Karpas-422 (cell line): ENCODE results near the gene CYP2A6. TPM values are rescaled to one million over a fixed set of nuclear protein-coding genes. Genes with fewer than 3 reads are reported as not detected.

Experiments used
- DNase-seq: peaks from one replicate; pipeline ENCODE4 v3.0.0-alpha.2; 2015
- H2AFZ ChIP-seq: fragments of 200-600 bp; sonication (generic); 2 replicates; pipeline ENCODE4 v1.6.1; 2014; ENCODE audit warnings: antibody characterized with exemption, low read length, mixed read lengths
- H3K27ac ChIP-seq: fragments of 200-600 bp; sonication (generic); 2 replicates; pipeline ENCODE4 v1.5.1; 2014; ENCODE audit warnings: mild to moderate bottlenecking, low read length, moderate library complexity
- H3K27me3 ChIP-seq: fragments of 200-600 bp; sonication (generic); 2 replicates; pipeline ENCODE4 v1.6.1; 2014; ENCODE audit warnings: low read length, mixed read lengths
- H3K36me3 ChIP-seq: fragments of 200-600 bp; sonication (generic); 2 replicates; pipeline ENCODE4 v1.6.1; 2014; ENCODE audit warnings: low read length, mixed read lengths; ENCODE audit not compliant: insufficient read depth
- H3K4me1 ChIP-seq: fragments of 200-600 bp; sonication (generic); 2 replicates; pipeline ENCODE4 v1.6.1; 2014; ENCODE audit warnings: mild to moderate bottlenecking, low read length, mixed read lengths
- H3K4me2 ChIP-seq: fragments of 200-600 bp; sonication (generic); 2 replicates; pipeline ENCODE4 v1.6.1; 2014; ENCODE audit warnings: low read length, low read depth, mild to moderate bottlenecking; ENCODE audit not compliant: poor library complexity, severe bottlenecking
- H3K4me3 ChIP-seq: fragments of 200-600 bp; sonication (generic); 2 replicates; pipeline ENCODE4 v1.5.1; 2014; ENCODE audit warnings: mild to moderate bottlenecking, antibody characterized with exemption, low read length, mixed read lengths
- H3K79me2 ChIP-seq: fragments of 200-600 bp; sonication (generic); 2 replicates; pipeline ENCODE4 v1.6.1; 2014; ENCODE audit warnings: mild to moderate bottlenecking, low read length, mixed read lengths
- H3K9ac ChIP-seq: fragments of 200-600 bp; sonication (generic); 2 replicates; pipeline ENCODE4 v1.6.0; 2014; ENCODE audit warnings: low read length
- H3K9me2 ChIP-seq: fragments of 200-600 bp; sonication (generic), shearing (Covaris generic); replicated peaks from 2 replicates; pipeline ENCODE4 v1.6.0; 2014; ENCODE audit warnings: mild to moderate bottlenecking, low read length, moderate library complexity; ENCODE audit not compliant: insufficient read depth
- H3K9me3 ChIP-seq: fragments of 300-700, 200-600 bp; sonication (generic); 2 replicates; pipeline ENCODE4 v1.6.1; 2014; ENCODE audit warnings: low read length, mixed read lengths
- H4K20me1 ChIP-seq: fragments of 200-600 bp; sonication (generic); 2 replicates; pipeline ENCODE4 v1.6.1; 2014; ENCODE audit warnings: mild to moderate bottlenecking, antibody characterized with exemption, low read length, low read depth; ENCODE audit not compliant: insufficient read depth
- total RNA-seq: library from RNA; depleted of rRNA; stranded (reverse); fragments of >200 nt; shearing (Covaris generic); gene quantifications from 2 replicates; pipeline ENCODE4 v1.2.3, GENCODE V29; 2014; ENCODE audit warnings: low replicate concordance

Gene CYP2A6
- total RNA-seq, 1 experiment from 2014 or later, result not detected

GRCh38 chr19:40804783-40805242 is 45.4 kb downstream of the CYP2A6 start:
- DNase-seq, result peak; percentile 59
- H3K27ac ChIP-seq, result peak overlapping the region; percentile 82
- no peaks in the 10 kb centered on the region for H3K9me3 ChIP-seq
- H3K79me2 ChIP-seq, result peaks cover 64% of the 10 kb centered on the region
- peaks cover 60% of the 10 kb centered on the region for H4K20me1 ChIP-seq
- peak overlapping the region; percentile 68 for H3K9ac ChIP-seq
- H3K9me2 ChIP-seq, result no peaks in the 10 kb centered on the region
- H3K27me3 ChIP-seq, result no peaks in the 10 kb centered on the region
- H3K4me1 ChIP-seq, result peaks cover 69% of the 10 kb centered on the region
- no peak overlapping the region for H3K4me3 ChIP-seq
- peaks cover 8% of the 10 kb centered on the region for H3K36me3 ChIP-seq
- no peak overlapping the region for H2AFZ ChIP-seq
- peak overlapping the region; percentile 85 for H3K4me2 ChIP-seq

DNA sequence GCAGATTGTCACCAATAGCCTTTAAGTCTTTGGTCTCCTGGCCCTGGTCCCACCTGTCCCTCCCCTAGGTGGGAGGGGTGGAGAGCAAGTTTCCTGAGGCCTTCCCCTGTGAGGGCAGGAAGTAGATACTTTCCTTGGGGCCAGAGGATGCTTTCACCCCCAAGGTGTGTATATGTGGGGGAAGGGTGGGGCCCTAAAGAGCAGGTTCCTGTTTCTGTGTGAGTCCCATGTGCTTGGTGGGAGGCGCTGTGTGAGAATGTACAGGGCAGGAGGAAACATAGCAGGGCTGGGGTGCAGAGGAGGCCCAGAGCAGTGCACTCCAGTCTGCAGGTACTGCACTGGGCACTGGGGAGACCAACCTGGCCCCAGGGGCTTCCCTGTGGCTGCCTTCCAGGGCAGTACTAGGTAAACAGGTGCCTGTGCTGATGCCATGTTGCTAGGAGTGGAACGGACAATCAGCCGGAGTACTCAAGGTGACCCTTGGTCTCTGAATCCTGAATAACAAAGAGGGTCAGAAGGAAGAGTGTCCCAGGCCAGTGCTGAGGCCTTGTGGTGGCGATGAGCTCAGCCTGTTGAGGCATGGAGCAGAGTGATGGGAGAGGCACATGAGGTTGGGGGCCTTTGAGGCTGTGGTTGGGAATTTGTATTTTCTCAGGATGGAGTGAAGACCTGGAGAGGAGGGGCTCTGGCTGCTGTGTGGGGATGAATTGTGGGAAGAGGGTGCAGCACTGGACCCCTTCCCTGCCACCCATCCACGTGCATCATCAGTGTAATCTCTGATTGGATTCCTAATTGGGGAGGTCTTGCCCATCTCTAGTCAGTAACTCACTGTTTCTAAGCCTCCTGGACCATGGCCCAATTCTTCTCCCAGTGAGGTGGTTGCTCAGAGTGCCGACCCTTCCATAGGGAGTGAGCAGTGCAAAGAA is 46.1 kb downstream of the CYP2A6 start:
- Histone ChIP-seq H3K9ac (peak overlapping the region; percentile 68), H3K27me3 (no peaks in the 10 kb centered on the region), H3K9me3 (no peaks in the 10 kb centered on the region), H3K27ac (peak overlapping the region; percentile 82), H4K20me1 (peaks cover 60% of the 10 kb centered on the region), H3K4me3 (peak overlapping the region; percentile 53; the same call in 1 of the 2 replicates), H3K9me2 (no peaks in the 10 kb centered on the region), H3K36me3 (peaks cover 8% of the 10 kb centered on the region), H2AFZ (no peak overlapping the region), H3K4me1 (peaks cover 69% of the 10 kb centered on the region), H3K79me2 (peaks cover 69% of the 10 kb centered on the region), H3K4me2 (peak overlapping the region; percentile 85)
- DNase-seq, result peak; percentile 91

- Histone ChIP-seq H3K4me3 (peak overlapping the region; percentile 53), H3K9me3 (no peaks in the 10 kb centered on the region), H3K9me2 (no peaks in the 10 kb centered on the region), H3K79me2 (peaks cover 69% of the 10 kb centered on the region), H3K36me3 (peaks cover 5% of the 10 kb centered on the region), H4K20me1 (peaks cover 58% of the 10 kb centered on the region), H3K27me3 (no peaks in the 10 kb centered on the region), H3K4me2 (peak overlapping the region; percentile 85), H3K9ac (peak overlapping the region; percentile 68), H3K4me1 (peaks cover 70% of the 10 kb centered on the region), H2AFZ (no peak overlapping the region), H3K27ac (peak overlapping the region; percentile 82)
- no peak for DNase-seq
Measured at GRCh38 chr19:40803170-40803856, 46.9 kb downstream of the CYP2A6 start.

DNA sequence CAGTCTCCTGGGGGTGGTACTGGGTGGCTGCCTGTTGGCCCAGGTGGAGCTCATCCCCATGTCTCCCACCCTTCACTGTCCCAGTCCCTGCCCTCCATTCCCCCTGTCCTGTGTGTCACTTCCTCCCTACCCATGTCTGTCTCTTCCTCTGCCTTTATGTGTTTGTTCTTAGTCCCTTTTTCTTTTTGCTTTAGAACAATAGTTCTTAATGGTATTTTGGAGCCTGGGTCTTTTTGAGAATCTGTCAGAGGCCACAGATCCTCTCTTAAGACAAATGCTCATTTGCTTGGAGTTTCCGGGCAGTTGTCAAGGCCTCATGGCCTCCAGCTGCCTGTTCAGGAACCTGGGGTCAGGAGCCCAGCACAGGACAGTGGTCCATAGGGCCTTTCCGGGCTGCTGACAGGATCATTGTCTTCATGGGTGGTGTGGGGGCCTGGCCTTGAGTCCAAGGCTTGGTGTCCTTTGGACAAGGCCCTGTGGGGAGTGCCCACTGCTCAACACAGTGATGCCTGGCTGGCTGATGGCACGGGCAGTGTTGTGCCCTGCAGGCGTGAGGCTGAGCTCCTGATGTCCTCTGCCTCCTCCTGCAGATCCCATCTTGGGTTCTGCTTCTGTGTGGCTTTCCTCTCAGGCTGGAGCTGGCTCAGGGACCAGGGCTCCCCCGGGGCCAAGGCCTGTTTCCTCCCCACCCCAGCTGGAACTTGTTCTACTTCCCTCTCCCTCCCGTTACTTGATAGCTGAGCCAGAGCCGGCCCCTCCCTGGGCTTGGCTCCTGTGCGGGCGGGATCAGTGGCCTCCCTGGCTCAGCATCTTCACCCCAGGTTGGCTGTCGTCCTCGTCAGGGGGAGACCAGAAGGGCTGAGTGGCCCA is 47.7 kb downstream of the CYP2A6 start:
- peaks cover 69% of the 10 kb centered on the region for H3K79me2 ChIP-seq

GRCh38 chr19:40801426-40802299 is 48.6 kb downstream of the CYP2A6 start:
- Histone ChIP-seq H3K4me1 (peaks cover 81% of the 10 kb centered on the region), H3K36me3 (peaks cover 5% of the 10 kb centered on the region; the same call in 1 of the 2 replicates), H3K79me2 (peaks cover 69% of the 10 kb centered on the region), H3K27ac (peak overlapping the region; percentile 82), H3K9me2 (no peaks in the 10 kb centered on the region), H3K9ac (peak overlapping the region; percentile 97), H2AFZ (no peak overlapping the region), H4K20me1 (peaks cover 50% of the 10 kb centered on the region), H3K4me3 (peak overlapping the region; percentile 90), H3K9me3 (no peaks in the 10 kb centered on the region), H3K27me3 (no peaks in the 10 kb centered on the region), H3K4me2 (peak overlapping the region; percentile 85)
- DNase-seq, result no peak

More for the DNA sequence above, 47.7 kb downstream of the CYP2A6 start:
- H3K9ac ChIP-seq, result peak overlapping the region; percentile 68
- peaks cover 5% of the 10 kb centered on the region for H3K36me3 ChIP-seq
- no peaks in the 10 kb centered on the region for H3K9me3 ChIP-seq
- H3K9me2 ChIP-seq, result no peaks in the 10 kb centered on the region
- H3K27me3 ChIP-seq, result no peaks in the 10 kb centered on the region
- H4K20me1 ChIP-seq, result peaks cover 51% of the 10 kb centered on the region
- peak overlapping the region; percentile 53 for H3K4me3 ChIP-seq
- H3K27ac ChIP-seq, result peak overlapping the region; percentile 82
- DNase-seq, result peak; percentile 52
- peaks cover 78% of the 10 kb centered on the region for H3K4me1 ChIP-seq
- peak overlapping the region; percentile 85 for H3K4me2 ChIP-seq
- no peak overlapping the region for H2AFZ ChIP-seq

- peaks cover 65% of the 10 kb centered on the region for H3K79me2 ChIP-seq
- H3K27ac ChIP-seq, result no peak overlapping the region
Measured at GRCh38 chr19:40800997-40801377, 49.3 kb downstream of the CYP2A6 start.

More at GRCh38 chr19:40800997-40801377, 49.3 kb downstream of the CYP2A6 start:
- H2AFZ ChIP-seq, result no peak overlapping the region
- peaks cover 50% of the 10 kb centered on the region for H4K20me1 ChIP-seq
- no peaks in the 10 kb centered on the region for H3K27me3 ChIP-seq
- H3K9ac ChIP-seq, result peak overlapping the region; percentile 97
- no peaks in the 10 kb centered on the region for H3K9me3 ChIP-seq
- no peaks in the 10 kb centered on the region for H3K9me2 ChIP-seq
- no peak for DNase-seq
- H3K36me3 ChIP-seq, result peaks cover 5% of the 10 kb centered on the region; the same call in 1 of the 2 replicates
- peak overlapping the region; percentile 90; the same call in 1 of the 2 replicates for H3K4me3 ChIP-seq
- H3K4me1 ChIP-seq, result peaks cover 74% of the 10 kb centered on the region
- H3K4me2 ChIP-seq, result peak overlapping the region; percentile 85
